HepG2 (cell line): ENCODE data around the gene ZNF853.

Experiments
- CREB1 ChIP-seq, 2 experiments: fragments of 450-650 bp in 1 of 2; IDR thresholded peaks; 2 replicates each; pipeline ENCODE4 v1.6.1; 2016 to 2017; ENCODE audit warnings: control low read depth in 1 of 2, mild to moderate bottlenecking in 1 of 2, missing compliant biosample characterization in 1 of 2, missing genetic modification characterization in 1 of 2
- GLMP ChIP-seq: sonication (generic); formaldehyde crosslinking; IDR thresholded peaks from 2 replicates; pipeline ENCODE4 v1.9.0; 2021; ENCODE audit warnings: missing genetic modification reagents, mild to moderate bottlenecking, borderline replicate concordance
- ZNF138 ChIP-seq: sonication (generic); formaldehyde crosslinking; IDR thresholded peaks from 2 replicates; pipeline ENCODE4 v1.5.0; 2020; ENCODE audit warnings: mild to moderate bottlenecking, low read depth, missing genetic modification reagents
- ZNF263 ChIP-seq: sonication (generic); formaldehyde crosslinking; IDR thresholded peaks from 2 replicates; pipeline ENCODE4 v1.4.0; 2020; ENCODE audit warnings: missing genetic modification reagents
- ZNF274 ChIP-seq: sonication (generic); formaldehyde crosslinking; IDR thresholded peaks from 2 replicates; pipeline ENCODE4 v1.5.1; 2020; ENCODE audit warnings: mild to moderate bottlenecking, missing genetic modification reagents
- ZNF335 ChIP-seq: sonication (generic); formaldehyde crosslinking; IDR thresholded peaks from 2 replicates; pipeline ENCODE4 v1.4.0; 2020; ENCODE audit warnings: missing genetic modification reagents
- ZNF879 ChIP-seq: sonication (generic); formaldehyde crosslinking; IDR thresholded peaks from 2 replicates; pipeline ENCODE4 v1.8.1; 2023; ENCODE audit warnings: missing genetic modification reagents
- ZSCAN29 ChIP-seq: sonication (generic); formaldehyde crosslinking; conservative IDR thresholded peaks from 2 replicates; pipeline ENCODE4 v1.4.0; 2020; ENCODE audit warnings: mild to moderate bottlenecking, missing genetic modification reagents

- TF ChIP-seq ZNF879 (CRISPR knock-in tag), result no peak
- TF ChIP-seq ZNF138 (CRISPR knock-in tag), result no peak
- no peak for TF ChIP-seq ZSCAN29
- TF ChIP-seq ZNF274, result no peak
- no peak for TF ChIP-seq ZNF335 (CRISPR knock-in tag)
- no peak for TF ChIP-seq GLMP (CRISPR knock-in tag)
- no peak for TF ChIP-seq CREB1 (IDR thresholded peaks at IDR 0.05)
- TF ChIP-seq CREB1 (CRISPR knock-in tag; IDR thresholded peaks at IDR 0.05), result no peak
- TF ChIP-seq ZNF263 (CRISPR knock-in tag), result no peak
Measured at GRCh38 chr7:6655636-6656385, 40.4 kb downstream of the ZNF853 start.
